Measurements from ENCODE around the gene ALS2CL.

ALS2CL gene

DNA sequence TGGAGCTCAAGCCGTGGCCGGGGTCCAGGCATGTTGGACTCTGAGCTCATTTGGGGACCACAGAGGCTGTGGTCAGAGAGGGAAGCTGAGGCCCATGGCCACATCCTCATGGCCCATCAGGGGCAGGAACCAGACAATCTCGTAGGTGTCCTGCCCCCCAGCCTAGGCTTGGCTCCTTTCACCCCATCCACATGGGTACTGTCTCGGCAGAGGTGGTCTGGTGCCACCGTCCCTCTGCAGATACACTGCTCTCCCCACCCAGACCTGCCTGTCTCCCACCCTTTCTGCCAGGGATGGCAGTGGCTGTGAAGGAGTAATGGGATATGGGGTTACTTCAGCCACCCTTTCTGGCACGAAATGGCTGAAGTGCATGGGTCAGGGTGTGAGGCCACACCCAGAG is 16.2 kb upstream of the ALS2CL start:
- TF ChIP-seq TEAD4 (IDR thresholded peaks at IDR 0.05) = no peak
- TF ChIP-seq ZBTB7A (IDR thresholded peaks at IDR 0.05; ENCODE audit: low read depth) = no peak
- TF ChIP-seq, protein P1, sequence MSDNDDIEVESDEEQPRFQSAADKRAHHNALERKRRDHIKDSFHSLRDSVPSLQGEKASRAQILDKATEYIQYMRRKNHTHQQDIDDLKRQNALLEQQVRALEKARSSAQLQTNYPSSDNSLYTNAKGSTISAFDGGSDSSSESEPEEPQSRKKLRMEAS (IDR thresholded peaks at IDR 0.05) = no peak
- TF ChIP-seq RAD21 (IDR thresholded peaks at IDR 0.05; ENCODE audit: low read depth) = no peak
- TF ChIP-seq, protein P2, sequence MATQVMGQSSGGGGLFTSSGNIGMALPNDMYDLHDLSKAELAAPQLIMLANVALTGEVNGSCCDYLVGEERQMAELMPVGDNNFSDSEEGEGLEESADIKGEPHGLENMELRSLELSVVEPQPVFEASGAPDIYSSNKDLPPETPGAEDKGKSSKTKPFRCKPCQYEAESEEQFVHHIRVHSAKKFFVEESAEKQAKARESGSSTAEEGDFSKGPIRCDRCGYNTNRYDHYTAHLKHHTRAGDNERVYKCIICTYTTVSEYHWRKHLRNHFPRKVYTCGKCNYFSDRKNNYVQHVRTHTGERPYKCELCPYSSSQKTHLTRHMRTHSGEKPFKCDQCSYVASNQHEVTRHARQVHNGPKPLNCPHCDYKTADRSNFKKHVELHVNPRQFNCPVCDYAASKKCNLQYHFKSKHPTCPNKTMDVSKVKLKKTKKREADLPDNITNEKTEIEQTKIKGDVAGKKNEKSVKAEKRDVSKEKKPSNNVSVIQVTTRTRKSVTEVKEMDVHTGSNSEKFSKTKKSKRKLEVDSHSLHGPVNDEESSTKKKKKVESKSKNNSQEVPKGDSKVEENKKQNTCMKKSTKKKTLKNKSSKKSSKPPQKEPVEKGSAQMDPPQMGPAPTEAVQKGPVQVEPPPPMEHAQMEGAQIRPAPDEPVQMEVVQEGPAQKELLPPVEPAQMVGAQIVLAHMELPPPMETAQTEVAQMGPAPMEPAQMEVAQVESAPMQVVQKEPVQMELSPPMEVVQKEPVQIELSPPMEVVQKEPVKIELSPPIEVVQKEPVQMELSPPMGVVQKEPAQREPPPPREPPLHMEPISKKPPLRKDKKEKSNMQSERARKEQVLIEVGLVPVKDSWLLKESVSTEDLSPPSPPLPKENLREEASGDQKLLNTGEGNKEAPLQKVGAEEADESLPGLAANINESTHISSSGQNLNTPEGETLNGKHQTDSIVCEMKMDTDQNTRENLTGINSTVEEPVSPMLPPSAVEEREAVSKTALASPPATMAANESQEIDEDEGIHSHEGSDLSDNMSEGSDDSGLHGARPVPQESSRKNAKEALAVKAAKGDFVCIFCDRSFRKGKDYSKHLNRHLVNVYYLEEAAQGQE (IDR thresholded peaks at IDR 0.05; ENCODE audit: low read depth) = no peak
- no peak for TF ChIP-seq TCF12 (IDR thresholded peaks at IDR 0.05; ENCODE audit: low read depth)
- no peak for TF ChIP-seq TAF1 (IDR thresholded peaks at IDR 0.05; ENCODE audit: low read depth)
- no peak for TF ChIP-seq NFIC (IDR thresholded peaks at IDR 0.05)
- no peak for TF ChIP-seq FOXM1 (IDR thresholded peaks at IDR 0.05; ENCODE audit: borderline replicate concordance, low read depth)
- no peak for TF ChIP-seq EP300 (IDR thresholded peaks at IDR 0.05; ENCODE audit: borderline replicate concordance)
- no peak for TF ChIP-seq CREB1 (IDR thresholded peaks at IDR 0.05; ENCODE audit: low read depth)
- no peak for TF ChIP-seq CEBPB (IDR thresholded peaks at IDR 0.05)
- TF ChIP-seq YY1 (IDR thresholded peaks at IDR 0.05; ENCODE audit: low read depth) = no peak
- TF ChIP-seq EGR1 (IDR thresholded peaks at IDR 0.05) = no peak
- TF ChIP-seq, protein P3, sequence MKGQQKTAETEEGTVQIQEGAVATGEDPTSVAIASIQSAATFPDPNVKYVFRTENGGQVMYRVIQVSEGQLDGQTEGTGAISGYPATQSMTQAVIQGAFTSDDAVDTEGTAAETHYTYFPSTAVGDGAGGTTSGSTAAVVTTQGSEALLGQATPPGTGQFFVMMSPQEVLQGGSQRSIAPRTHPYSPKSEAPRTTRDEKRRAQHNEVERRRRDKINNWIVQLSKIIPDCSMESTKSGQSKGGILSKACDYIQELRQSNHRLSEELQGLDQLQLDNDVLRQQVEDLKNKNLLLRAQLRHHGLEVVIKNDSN (IDR thresholded peaks at IDR 0.05) = no peak

DNA sequence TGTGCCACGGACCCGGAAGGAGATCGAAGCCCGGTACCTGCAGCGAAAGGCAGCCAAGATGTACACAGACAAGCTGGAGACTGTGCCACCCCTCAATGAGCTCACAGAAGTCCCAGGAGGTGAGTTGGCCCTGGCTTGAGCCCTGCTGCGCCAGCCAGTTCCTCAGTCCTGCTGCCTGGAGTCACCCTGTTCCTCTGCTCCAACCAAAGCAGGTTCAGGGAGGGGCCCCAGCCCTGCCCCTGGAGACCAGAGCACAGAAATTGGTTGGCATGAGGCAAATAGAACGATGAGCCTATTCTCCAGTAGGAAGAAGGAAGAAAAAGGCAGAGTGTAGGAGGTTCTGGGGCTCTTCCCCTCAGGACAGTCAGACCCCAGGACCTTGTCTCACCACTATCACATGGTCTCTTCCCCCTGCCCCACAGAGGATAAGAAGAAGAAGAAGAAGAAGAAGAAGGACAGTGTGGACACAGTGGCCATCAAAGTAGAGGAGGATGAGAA is 15.7 kb upstream of the ALS2CL start:
- TF ChIP-seq FOXM1 (IDR thresholded peaks at IDR 0.05; ENCODE audit: borderline replicate concordance, low read depth) (no peak), EP300 (IDR thresholded peaks at IDR 0.05; ENCODE audit: borderline replicate concordance) (no peak), RAD21 (IDR thresholded peaks at IDR 0.05; ENCODE audit: low read depth) (no peak), TCF12 (IDR thresholded peaks at IDR 0.05; ENCODE audit: low read depth) (no peak), TEAD4 (IDR thresholded peaks at IDR 0.05) (no peak), YY1 (IDR thresholded peaks at IDR 0.05; ENCODE audit: low read depth) (no peak), CREB1 (IDR thresholded peaks at IDR 0.05; ENCODE audit: low read depth) (no peak), ZBTB7A (IDR thresholded peaks at IDR 0.05; ENCODE audit: low read depth) (no peak), NFIC (IDR thresholded peaks at IDR 0.05) (no peak)
- TF ChIP-seq, protein P1 (IDR thresholded peaks at IDR 0.05) = no peak
- TF ChIP-seq, protein P2 (IDR thresholded peaks at IDR 0.05; ENCODE audit: low read depth) = no peak

DNA sequence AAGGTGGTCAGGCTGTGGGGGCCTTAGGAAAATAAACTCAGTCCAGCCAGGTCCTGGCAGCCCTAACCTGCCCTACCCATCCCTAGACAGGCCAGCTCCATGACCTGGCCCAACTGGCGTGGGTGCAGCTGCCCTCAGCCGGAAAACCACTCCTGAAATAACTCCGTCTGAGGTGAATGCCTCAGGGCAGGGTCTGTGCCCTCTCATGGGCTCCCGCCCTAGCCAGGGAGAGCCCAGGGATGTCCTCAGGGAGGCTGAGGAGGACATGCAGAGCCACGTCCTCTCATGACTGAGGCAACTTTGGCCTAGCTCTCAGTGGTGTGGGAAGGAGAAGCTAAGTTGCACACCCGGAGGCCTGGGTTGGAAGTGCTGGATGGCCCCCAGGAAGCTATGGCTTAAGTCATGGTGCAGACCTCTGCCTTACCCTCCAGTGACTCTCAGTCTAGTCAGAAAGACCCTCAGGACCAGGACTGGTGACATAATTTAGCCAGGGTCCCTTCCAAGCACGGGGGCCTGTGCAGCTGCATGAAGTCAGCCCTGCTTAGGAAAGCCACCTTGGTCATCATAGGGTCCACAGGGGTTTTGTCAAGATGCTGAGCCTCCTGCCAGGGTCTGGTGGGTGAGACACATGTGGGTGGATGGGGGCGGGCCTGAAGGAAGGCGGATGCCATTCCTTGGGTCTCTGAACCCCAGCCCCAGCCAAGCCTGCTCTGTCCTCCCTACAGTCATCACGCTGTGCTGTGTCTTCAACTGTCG is 15.1 kb upstream of the ALS2CL start:
- TF ChIP-seq, protein P1 (IDR thresholded peaks at IDR 0.05) = no peak
- TF ChIP-seq TAF1 (IDR thresholded peaks at IDR 0.05; ENCODE audit: low read depth) (no peak), NFIC (IDR thresholded peaks at IDR 0.05) (no peak), CREB1 (IDR thresholded peaks at IDR 0.05; ENCODE audit: low read depth) (no peak), EGR1 (IDR thresholded peaks at IDR 0.05) (no peak), ZBTB7A (IDR thresholded peaks at IDR 0.05; ENCODE audit: low read depth) (no peak), FOXM1 (IDR thresholded peaks at IDR 0.05; ENCODE audit: borderline replicate concordance, low read depth) (no peak), RAD21 (IDR thresholded peaks at IDR 0.05; ENCODE audit: low read depth) (no peak), TCF12 (IDR thresholded peaks at IDR 0.05; ENCODE audit: low read depth) (no peak), CEBPB (IDR thresholded peaks at IDR 0.05) (no peak), TEAD4 (IDR thresholded peaks at IDR 0.05) (no peak), EP300 (IDR thresholded peaks at IDR 0.05; ENCODE audit: borderline replicate concordance) (no peak)
- TF ChIP-seq, protein P2 (IDR thresholded peaks at IDR 0.05; ENCODE audit: low read depth) = no peak

DNA sequence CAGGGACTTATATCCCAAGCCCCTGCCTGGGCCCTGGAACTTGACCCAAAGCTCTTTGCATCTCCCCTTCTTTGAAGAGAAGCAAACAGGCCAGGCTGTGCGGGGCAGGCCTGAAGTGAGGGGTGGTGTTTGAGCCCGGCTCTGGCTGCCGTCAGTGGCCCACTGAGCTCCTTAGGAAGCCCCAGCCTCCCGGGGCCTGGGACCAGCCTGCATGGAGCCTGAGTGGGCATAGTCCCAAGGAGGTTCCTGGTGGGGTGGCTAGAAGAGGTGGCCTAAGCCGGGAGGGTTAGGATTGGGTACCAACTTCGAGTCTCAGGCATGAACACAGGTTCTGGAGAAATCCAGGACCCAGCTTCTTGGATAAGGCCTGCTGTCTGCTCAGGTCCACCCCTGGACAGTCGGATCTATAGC is 14.1 kb upstream of the ALS2CL start:
- no peak for TF ChIP-seq CREB1 (IDR thresholded peaks at IDR 0.05; ENCODE audit: low read depth)
- TF ChIP-seq CEBPB (IDR thresholded peaks at IDR 0.05) = no peak
- TF ChIP-seq, protein P3 (IDR thresholded peaks at IDR 0.05) = no peak

Measured in Ishikawa (cell line).